HG02943 (cell line): ENCODE measurements around the gene IFIT1.
"Not testable (repeated sequence)": the region's sequence is repeated elsewhere in the genome, so short reads cannot be mapped to it uniquely, and the experiment has no call there.

ENCODE experiments used
- ATAC-seq: cut with Tn5 transposase; IDR thresholded peaks from one replicate; pipeline ENCODE4 v1.9.1; 2021; ENCODE audit warnings: mild to moderate bottlenecking, low read depth, moderate library complexity; ENCODE audit not compliant: unreplicated experiment

Gene IFIT1

GRCh38 chr10:89393898-89394297 lies 1.5 kb downstream of the IFIT1 start:
- no peak for ATAC-seq

- ATAC-seq: no peak
Observed at GRCh38 chr10:89395141-89395540, 2.7 kb downstream of the IFIT1 start.

DNA sequence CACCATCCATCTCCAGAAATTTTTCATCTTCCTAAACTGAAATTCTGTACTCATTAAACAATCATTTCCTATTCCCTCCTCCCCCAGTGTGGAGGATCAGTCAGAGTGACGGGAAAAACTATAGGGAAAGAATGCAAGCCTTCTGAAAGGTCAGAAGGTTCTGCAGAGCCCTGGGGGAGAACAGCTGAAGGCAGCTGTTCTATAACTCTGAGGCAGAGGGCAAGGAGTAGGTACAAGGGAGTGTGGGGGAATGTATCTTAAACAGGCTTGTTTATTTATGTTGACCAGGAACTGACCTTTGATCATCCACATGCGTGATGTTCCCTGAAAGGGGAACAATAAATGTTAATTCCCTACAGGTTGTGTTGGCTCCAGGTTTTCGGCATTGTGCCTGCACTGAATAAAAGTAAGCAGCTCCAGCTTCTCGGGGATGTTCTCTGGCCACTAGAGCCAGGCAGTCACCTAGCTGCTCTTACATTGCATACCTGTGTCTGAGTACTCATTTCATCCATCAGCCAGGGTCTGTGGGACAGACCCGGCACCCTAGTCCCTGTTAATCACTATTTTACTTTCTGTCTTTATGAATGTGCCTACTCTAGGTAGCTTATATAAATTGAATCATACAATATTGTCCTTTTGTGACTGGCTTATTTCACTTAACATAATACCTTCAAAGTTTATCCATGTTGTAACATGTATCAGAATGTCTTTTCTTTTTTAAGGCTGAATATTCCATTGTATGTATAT lies 5.8 kb downstream of the IFIT1 start:
- ATAC-seq: no peak

GRCh38 chr10:89399956-89400355 lies 7.5 kb downstream of the IFIT1 start:
- no peak for ATAC-seq

DNA sequence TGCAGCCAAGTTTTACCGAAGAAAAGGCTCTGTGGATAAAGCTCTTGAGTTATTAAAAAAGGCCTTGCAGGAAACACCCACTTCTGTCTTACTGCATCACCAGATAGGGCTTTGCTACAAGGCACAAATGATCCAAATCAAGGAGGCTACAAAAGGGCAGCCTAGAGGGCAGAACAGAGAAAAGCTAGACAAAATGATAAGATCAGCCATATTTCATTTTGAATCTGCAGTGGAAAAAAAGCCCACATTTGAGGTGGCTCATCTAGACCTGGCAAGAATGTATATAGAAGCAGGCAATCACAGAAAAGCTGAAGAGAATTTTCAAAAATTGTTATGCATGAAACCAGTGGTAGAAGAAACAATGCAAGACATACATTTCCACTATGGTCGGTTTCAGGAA lies 10.6 kb downstream of the IFIT1 start:
- no peak for ATAC-seq

- no peak for ATAC-seq
Observed at GRCh38 chr10:89404104-89405047, 12.0 kb downstream of the IFIT1 start.

DNA sequence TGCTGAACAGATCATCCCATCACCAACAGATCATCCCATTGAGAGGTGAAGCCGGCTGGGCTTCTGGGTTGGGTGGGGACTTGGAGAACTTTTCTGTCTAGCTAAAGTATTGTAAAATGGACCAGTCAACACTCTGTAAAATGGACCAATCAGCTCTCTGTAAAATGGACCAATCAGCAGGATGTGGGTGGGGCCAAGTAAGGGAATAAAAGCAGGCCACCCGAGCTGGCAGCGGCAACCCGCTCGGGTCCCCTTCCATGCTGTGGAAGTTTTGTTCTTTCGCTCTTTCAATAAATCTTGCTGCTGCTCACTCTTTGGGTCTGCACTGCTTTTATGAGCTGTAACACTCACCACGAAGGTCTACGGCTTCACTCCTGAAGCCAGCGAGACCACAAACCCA lies 13.8 kb downstream of the IFIT1 start:
- not testable (repeated sequence) for ATAC-seq

DNA sequence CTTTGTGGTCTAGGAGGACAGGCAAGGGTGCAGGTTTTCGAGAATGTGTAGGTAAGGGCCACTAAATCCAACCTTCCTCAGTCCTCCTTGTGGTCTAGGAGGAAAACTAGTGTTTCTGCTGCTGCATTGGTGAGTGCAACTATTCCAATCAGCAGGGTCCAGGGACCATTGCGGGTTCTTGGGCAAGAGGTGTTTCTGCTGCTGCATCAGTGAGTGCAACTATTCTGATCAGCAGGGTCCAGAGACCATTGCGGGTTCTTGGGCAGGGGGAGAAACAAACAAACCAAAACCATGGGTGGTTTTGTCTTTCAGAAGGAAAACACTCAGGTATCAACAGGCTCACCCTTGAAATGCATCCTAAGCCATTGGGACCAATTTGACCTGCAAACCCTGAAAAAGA lies 15.4 kb downstream of the IFIT1 start:
- not testable (repeated sequence) for ATAC-seq

- ATAC-seq: not testable (repeated sequence)
Observed at GRCh38 chr10:89409282-89409681, 16.9 kb downstream of the IFIT1 start.

DNA sequence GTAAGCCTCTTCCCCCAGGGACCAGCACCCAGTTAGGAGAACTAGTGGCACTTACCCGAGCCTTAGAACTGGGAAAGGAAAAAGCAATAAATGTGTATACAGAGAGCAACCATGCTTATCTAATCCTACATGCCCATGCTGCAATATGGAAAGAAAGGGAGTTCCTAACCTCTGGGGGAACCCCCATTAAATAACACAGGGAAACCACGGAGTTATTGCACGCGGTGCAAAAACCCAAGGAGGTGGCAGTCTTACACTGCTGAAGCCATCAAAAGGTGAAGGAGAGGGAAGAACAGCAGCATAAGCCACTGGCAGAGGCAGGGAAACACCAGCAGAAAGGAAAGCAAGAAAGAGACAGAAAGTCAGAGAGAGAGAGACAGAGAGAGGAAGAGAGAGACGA lies 18.1 kb downstream of the IFIT1 start:
- ATAC-seq: not testable (repeated sequence)

- not testable (repeated sequence) for ATAC-seq
Observed at GRCh38 chr10:89411135-89411534, 18.7 kb downstream of the IFIT1 start.

DNA sequence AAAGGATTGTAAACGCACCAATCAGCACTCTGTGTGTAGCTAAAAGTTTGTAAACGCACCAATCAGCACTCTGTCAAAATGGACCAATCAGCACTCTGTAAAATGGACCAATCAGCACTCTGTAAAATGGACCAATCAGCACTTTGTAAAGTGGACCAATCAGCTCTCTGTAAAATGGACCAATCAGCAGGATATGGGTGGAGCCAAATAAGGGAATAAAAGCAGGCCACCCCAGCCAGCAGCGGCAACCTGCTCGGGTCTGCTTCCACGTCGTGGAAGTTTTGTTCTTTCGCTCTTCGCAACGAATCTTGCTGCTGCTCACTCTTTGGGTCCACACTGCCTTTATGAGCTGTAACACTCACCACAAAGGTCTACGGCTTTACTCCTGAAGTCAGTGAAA lies 19.9 kb downstream of the IFIT1 start:
- ATAC-seq: not testable (repeated sequence)

- ATAC-seq: no peak
Observed at GRCh38 chr10:89413398-89413912, 21.0 kb downstream of the IFIT1 start.

- ATAC-seq: peak; percentile 69
Observed at GRCh38 chr10:89414146-89414878, 21.9 kb downstream of the IFIT1 start, which contains the start of gene IFIT5. Gene IFIT5 (plus strand): TSS chr10:89414568. CDS start chr10:89414799, 231 bp downstream.

DNA sequence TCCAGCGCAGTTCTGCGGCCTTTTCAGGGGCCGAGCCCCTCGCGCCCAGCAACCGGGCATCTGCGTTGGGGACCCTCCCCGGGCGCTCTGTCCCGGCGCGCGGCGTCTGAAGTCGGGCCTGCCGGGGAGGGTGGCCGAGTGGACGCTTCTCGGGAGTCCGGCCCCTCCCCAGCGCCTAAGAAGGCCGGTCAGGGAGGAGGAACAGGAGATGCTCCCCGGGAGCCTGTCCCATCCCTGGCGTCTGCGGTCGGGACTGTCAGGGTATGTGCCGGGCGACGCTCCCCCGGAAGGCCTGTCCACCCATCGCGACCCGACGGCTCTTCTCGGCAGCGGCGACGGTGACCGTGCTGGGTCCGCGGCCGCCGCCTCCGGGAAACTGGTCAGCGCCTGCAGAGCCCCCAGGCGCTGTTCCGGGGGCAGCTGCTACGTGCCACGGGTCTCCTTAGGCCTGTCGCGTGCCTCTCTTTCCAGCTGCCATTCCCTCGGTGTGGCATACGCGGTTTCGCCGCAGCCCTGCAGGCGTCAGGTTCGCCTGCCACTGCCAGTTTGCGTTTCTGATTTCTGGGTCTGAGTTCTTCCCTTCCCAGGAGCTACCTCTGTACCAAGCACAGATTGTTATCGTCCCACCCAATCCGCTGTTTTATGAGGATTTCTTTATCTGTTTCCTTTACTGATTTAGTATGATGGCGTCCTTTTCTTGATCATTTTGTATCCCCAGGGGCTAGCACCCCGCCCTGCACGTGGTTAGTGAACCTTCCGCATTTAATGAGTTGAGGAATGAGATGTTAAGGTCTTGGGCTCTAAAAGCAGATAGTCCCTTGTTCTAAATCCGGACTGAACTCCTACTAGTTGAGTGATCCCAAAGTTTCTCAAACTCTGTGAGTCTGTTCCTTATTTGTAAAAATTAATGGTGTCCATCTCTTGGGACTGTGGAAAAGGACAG lies 22.7 kb downstream of the IFIT1 start:
- peak; percentile 30 for ATAC-seq

DNA sequence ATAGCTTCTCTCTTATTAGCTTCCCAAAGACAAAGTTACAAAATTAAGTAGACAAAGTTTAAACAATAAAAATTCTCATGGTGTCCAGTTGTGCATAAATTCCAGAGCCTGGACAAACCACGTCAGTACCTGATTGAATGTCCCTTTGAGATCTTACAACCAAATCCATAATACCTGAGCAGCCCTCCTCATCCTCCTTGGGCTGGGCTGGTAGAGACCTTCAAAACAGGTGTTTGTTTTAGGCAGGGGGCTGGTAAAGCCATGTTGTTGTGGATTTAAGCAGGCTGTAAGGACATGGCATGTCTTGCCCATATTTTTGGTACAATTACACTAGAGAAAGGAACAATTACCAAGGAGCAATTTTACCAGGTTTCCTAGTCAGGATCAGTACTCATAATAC lies 24.0 kb downstream of the IFIT1 start:
- ATAC-seq: no peak

DNA sequence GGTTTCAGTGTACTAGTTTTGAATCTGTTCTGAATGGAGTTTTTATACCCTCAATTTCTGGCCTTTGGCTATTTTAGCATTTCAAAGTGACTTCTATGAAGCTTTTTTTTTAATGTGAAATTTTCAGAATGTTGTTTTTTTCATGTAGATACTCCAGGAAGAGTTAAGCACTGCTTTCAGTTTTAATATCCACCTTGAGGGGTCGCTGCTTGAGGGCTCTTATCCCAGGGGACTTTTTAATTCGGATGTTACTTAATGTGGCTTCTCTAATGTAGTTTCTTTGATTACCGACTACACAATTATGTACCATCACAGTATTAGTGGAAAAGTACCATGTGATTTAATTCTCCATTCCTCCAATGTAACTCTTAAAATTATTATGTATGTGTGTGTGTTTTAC lies 27.1 kb downstream of the IFIT1 start:
- ATAC-seq: no peak

DNA sequence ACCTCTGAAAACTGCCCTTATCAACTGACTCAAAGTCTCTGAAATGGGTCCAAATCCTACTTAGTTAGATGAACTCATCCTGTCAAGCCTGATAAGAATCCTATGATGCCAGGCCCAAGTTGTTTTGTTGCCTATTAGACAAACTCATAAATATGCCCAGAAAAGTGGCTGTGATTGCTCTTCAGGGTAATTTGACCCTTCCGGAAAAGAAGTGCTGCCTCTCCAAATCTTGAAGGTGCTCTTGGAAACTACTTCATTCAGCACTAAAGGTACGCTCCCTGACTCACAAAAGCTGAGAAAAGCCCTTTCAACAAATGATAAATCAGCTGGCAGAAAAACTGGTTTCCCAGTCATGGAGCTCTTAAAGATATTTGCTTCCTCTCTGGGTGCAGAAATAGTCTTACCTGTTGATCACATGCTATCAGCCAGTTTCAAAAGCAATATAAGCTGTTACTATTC lies 28.6 kb downstream of the IFIT1 start:
- no peak for ATAC-seq

GRCh38 chr10:89425000-89425399 lies 32.6 kb downstream of the IFIT1 start:
- ATAC-seq: no peak
